Measurements from ENCODE around the gene ACTR2. TPM values are rescaled to one million over a fixed set of nuclear protein-coding genes. Genes with fewer than 3 reads are reported as not detected.

Gene ACTR2
- total and polyA plus RNA-seq, 2 of the 13 experiments (the other 11 are each of a cell fraction or from before 2014, with no cell fraction given) = 51.2 to 100 TPM

GRCh38 chr2:65300761-65301711, 73.4 kb downstream of the ACTR2 start (continued):
- peak; percentile 39; the same call in 1 of the 2 replicates for TF ChIP-seq PBX3 (CRISPR knock-in tag; IDR thresholded peaks at IDR 0.05; ENCODE audit: borderline replicate concordance)
- TF ChIP-seq, protein P1, sequence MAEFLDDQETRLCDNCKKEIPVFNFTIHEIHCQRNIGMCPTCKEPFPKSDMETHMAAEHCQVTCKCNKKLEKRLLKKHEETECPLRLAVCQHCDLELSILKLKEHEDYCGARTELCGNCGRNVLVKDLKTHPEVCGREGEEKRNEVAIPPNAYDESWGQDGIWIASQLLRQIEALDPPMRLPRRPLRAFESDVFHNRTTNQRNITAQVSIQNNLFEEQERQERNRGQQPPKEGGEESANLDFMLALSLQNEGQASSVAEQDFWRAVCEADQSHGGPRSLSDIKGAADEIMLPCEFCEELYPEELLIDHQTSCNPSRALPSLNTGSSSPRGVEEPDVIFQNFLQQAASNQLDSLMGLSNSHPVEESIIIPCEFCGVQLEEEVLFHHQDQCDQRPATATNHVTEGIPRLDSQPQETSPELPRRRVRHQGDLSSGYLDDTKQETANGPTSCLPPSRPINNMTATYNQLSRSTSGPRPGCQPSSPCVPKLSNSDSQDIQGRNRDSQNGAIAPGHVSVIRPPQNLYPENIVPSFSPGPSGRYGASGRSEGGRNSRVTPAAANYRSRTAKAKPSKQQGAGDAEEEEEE (CRISPR knock-in tag; IDR thresholded peaks at IDR 0.05; ENCODE audit: borderline replicate concordance) = no peak
- TF ChIP-seq, protein P2, sequence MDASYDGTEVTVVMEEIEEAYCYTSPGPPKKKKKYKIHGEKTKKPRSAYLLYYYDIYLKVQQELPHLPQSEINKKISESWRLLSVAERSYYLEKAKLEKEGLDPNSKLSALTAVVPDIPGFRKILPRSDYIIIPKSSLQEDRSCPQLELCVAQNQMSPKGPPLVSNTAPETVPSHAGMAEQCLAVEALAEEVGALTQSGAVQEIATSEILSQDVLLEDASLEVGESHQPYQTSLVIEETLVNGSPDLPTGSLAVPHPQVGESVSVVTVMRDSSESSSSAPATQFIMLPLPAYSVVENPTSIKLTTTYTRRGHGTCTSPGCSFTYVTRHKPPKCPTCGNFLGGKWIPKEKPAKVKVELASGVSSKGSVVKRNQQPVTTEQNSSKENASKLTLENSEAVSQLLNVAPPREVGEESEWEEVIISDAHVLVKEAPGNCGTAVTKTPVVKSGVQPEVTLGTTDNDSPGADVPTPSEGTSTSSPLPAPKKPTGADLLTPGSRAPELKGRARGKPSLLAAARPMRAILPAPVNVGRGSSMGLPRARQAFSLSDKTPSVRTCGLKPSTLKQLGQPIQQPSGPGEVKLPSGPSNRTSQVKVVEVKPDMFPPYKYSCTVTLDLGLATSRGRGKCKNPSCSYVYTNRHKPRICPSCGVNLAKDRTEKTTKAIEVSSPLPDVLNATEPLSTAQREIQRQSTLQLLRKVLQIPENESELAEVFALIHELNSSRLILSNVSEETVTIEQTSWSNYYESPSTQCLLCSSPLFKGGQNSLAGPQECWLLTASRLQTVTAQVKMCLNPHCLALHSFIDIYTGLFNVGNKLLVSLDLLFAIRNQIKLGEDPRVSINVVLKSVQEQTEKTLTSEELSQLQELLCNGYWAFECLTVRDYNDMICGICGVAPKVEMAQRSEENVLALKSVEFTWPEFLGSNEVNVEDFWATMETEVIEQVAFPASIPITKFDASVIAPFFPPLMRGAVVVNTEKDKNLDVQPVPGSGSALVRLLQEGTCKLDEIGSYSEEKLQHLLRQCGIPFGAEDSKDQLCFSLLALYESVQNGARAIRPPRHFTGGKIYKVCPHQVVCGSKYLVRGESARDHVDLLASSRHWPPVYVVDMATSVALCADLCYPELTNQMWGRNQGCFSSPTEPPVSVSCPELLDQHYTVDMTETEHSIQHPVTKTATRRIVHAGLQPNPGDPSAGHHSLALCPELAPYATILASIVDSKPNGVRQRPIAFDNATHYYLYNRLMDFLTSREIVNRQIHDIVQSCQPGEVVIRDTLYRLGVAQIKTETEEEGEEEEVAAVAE (CRISPR knock-in tag; IDR thresholded peaks at IDR 0.05; ENCODE audit: borderline replicate concordance) = 0 out of 2 replicates have a peak, but pooled peaks have one; percentile 33
- TF ChIP-seq ATF3 (CRISPR knock-in tag; IDR thresholded peaks at IDR 0.05) = no peak
- 0 out of 2 replicates have a peak, but pooled peaks have one; percentile 27 for TF ChIP-seq ZNF30 (CRISPR knock-in tag; IDR thresholded peaks at IDR 0.05)
- peak; percentile 29; the same call in 1 of the 2 replicates for TF ChIP-seq ZSCAN22 (CRISPR knock-in tag; IDR thresholded peaks at IDR 0.05)
- TF ChIP-seq NCOA2 (CRISPR knock-in tag; IDR thresholded peaks at IDR 0.05) = peak; percentile 81
- peak; percentile 86 for TF ChIP-seq ZFY (CRISPR knock-in tag; IDR thresholded peaks at IDR 0.05)
- TF ChIP-seq SMAD3 (CRISPR knock-in tag; IDR thresholded peaks at IDR 0.05) = peak; percentile 80
- peak; percentile 83 for TF ChIP-seq TCF7 (IDR thresholded peaks at IDR 0.05; ENCODE audit: low read depth)
- TF ChIP-seq, protein P3, sequence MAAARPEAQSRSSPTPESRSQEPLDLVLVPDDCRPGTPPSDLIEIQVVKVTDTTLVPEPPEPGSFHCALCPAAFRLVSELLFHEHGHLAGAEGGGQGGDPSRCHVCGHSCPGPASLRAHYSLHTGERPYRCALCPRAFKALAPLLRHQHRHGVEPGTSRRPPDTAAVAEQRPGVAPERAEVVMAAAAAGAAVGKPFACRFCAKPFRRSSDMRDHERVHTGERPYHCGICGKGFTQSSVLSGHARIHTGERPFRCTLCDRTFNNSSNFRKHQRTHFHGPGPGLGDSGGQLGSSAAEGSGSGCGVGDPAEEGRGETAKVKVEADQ (CRISPR knock-in tag; IDR thresholded peaks at IDR 0.05; ENCODE audit: borderline replicate concordance) = no peak
- TF ChIP-seq ZNF816 (CRISPR knock-in tag; IDR thresholded peaks at IDR 0.05; ENCODE audit: borderline replicate concordance) = 0 out of 2 replicates have a peak, but pooled peaks have one; percentile 28
- TF ChIP-seq ZNF770 (CRISPR knock-in tag; IDR thresholded peaks at IDR 0.05) = peak; percentile 89
- peak; percentile 43; the same call in 1 of the 2 replicates for TF ChIP-seq MXD4 (CRISPR knock-in tag; IDR thresholded peaks at IDR 0.05)
- 0 out of 2 replicates have a peak, but pooled peaks have one; percentile 81 for TF ChIP-seq STAT5B (CRISPR knock-in tag; IDR thresholded peaks at IDR 0.05)
- peak; percentile 62; the same call in 1 of the 2 replicates for TF ChIP-seq ZNF225 (CRISPR knock-in tag; IDR thresholded peaks at IDR 0.05)
- TF ChIP-seq SPEN (CRISPR knock-in tag; IDR thresholded peaks at IDR 0.05; ENCODE audit: low read depth) = peak; percentile 86

Data from HepG2 (cell line).